Lower leg skin (tissue), 4 donors: ENCODE measurements around the gene COL21A1. TPM values are rescaled to one million over a fixed set of nuclear protein-coding genes. Genes with fewer than 3 reads are reported as not detected.

Experiments used
- DNase-seq, 2 donors: peaks; one replicate each; pipeline ENCODE4 v3.0.0-alpha.2; 2019; ENCODE audit warnings: low spot score in 2 of 2
- H3K4me3 ChIP-seq: fragments of 200-600 bp; sonication (generic); 2 replicates; pipeline ENCODE4 v1.5.1; 2017; ENCODE audit warnings: mild to moderate bottlenecking, low read depth; ENCODE audit not compliant: poor library complexity, severe bottlenecking
- POLR2A ChIP-seq, 2 donors: fragments of 450-650 bp; IDR thresholded peaks; one replicate each; pipeline ENCODE4 v1.6.1; 2016 to 2017; ENCODE audit warnings: antibody characterized with exemption in 2 of 2, mild to moderate bottlenecking in 1 of 2, moderate library complexity in 1 of 2
- WGBS, 2 donors: methylation state at CpG; one replicate each; pipeline ENCODE4 v1.1.5; 2018; 5-methylcytosine and 5-hydroxymethylcytosine counted together
- intact Hi-C: fragments of 100-400 bp; cut with DNase I; formaldehyde crosslinking; loops from one replicate; pipeline ENCODE4 v1.15.0; 2023; ENCODE audit warnings: low total_unique reads
- total RNA-seq, 4 donors: library from RNA; depleted of rRNA; stranded (reverse); fragments of >200 nt; gene quantifications; one replicate each; pipeline ENCODE4 v1.1.0, GENCODE V29; 2016
- TF ChIP-seq, protein P1 (sequence below), 3 donors: fragments of 450-650 bp; IDR thresholded peaks; one replicate each; pipeline ENCODE4 v1.5.1; 2016; ENCODE audit warnings: antibody characterized with exemption in 3 of 3, mild to moderate bottlenecking in 3 of 3, moderate library complexity in 2 of 3

Gene COL21A1
- total RNA-seq, 4 donors from 2014 or later: 1.9 to 8.3 (median 5.4) TPM

DNA sequence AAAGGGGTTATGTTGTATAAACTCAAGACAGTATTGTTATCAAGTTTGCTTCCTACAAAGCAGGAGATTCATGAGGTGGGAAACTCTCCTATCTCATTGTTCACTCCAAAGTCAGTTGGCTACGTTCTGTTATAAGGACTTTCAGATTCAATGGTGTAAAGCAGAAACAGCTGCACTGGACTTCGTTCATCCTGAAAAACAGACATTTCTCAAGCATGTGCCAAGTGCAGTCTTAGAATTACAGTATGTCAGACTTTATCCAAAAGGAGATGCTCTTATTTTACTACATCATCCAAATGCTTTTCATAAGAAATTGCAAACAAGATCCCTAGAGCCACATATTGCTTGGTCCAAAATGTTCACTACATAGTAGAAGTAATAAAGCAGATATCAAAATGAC lies 14.9 kb downstream of the COL21A1 start:
- no peak overlapping the region for H3K4me3 ChIP-seq
- no peak for DNase-seq
- no peak for TF ChIP-seq POLR2A (IDR thresholded peaks at IDR 0.05)
- TF ChIP-seq, protein P1, sequence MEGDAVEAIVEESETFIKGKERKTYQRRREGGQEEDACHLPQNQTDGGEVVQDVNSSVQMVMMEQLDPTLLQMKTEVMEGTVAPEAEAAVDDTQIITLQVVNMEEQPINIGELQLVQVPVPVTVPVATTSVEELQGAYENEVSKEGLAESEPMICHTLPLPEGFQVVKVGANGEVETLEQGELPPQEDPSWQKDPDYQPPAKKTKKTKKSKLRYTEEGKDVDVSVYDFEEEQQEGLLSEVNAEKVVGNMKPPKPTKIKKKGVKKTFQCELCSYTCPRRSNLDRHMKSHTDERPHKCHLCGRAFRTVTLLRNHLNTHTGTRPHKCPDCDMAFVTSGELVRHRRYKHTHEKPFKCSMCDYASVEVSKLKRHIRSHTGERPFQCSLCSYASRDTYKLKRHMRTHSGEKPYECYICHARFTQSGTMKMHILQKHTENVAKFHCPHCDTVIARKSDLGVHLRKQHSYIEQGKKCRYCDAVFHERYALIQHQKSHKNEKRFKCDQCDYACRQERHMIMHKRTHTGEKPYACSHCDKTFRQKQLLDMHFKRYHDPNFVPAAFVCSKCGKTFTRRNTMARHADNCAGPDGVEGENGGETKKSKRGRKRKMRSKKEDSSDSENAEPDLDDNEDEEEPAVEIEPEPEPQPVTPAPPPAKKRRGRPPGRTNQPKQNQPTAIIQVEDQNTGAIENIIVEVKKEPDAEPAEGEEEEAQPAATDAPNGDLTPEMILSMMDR (IDR thresholded peaks at IDR 0.05): no peak
- intact Hi-C loops: no loop called here
- 48 to 49% methylated on average over 2 of the region's 2 CpGs for WGBS, 2 donors

GRCh38 chr6:56231827-56232226 lies 15.6 kb downstream of the COL21A1 start:
- no peak overlapping the region for H3K4me3 ChIP-seq
- intact Hi-C loops: no loop called here
- DNase-seq: no peak
- TF ChIP-seq POLR2A (IDR thresholded peaks at IDR 0.05): no peak
- TF ChIP-seq, protein P1 (IDR thresholded peaks at IDR 0.05): no peak

- TF ChIP-seq, protein P1 (IDR thresholded peaks at IDR 0.05): no peak
- no peak for TF ChIP-seq POLR2A (IDR thresholded peaks at IDR 0.05)
- WGBS, 2 donors: 57 to 58% methylated on average over 4 of the region's 4 CpGs
- intact Hi-C loops: no loop called here
- no peak for DNase-seq
- no peak overlapping the region for H3K4me3 ChIP-seq
Observed at GRCh38 chr6:56230976-56231566, 16.3 kb downstream of the COL21A1 start.

DNA sequence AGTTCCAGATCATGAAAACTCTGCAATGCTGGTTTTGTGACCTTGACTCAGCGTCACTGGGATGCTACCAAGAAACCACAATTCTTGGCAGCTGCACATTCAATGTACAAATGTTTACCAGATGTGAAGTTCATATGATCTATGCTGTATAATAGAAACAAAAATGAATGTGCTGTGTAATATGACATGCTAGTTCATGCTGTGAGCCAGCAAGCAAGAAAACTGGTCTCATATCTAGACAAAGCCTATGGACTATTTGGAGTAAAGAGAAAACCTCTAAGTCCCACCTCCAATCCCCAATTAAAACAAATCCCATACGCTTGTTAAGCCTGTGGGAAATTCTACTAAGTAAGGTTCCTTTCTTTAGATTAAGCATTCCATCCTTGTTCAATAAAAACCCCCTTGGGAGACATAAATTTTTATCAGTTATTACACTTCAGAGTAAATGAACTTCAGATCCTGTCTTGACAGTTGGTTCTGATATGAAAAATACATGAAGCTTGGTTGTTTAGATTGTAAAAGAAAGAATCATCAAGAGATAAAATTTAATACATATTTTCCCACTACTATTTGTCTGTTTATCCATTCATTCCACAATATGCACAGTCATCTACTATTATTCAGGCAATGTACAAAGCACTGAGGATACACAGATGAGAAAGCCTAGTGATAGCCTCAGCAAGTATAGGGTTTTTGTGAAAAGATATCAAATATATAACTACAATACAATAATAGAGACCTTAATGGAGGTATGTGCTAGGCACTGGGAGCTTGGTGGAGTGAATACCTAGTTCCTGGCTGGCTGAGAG lies 20.1 kb downstream of the COL21A1 start:
- no peak overlapping the region for H3K4me3 ChIP-seq
- WGBS, 2 donors: 8 to 50% methylated on average over 2 of the region's 2 CpGs
- intact Hi-C loops: no loop called here
- no peak for TF ChIP-seq POLR2A (IDR thresholded peaks at IDR 0.05)
- TF ChIP-seq, protein P1 (IDR thresholded peaks at IDR 0.05): no peak
- DNase-seq: no peak

DNA sequence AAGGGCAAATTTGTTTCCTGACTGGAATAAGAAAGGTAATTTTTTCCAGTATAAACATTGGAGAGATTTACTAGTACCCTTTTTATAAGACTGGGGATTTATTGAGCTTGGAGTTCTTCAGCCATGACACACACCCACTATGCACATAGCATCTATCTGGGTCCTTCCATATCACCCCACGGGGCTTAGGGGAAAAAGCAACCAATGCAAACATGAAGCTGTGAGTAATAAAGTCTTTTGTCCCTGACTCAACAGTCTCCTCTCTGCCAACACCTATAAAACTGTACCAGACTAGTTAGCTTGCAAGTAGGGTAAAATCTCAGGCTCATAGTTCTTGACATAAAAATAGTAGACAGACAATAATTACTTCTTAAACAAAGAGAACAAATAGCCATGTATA lies 23.4 kb downstream of the COL21A1 start:
- no peak for DNase-seq
- TF ChIP-seq, protein P1 (IDR thresholded peaks at IDR 0.05): no peak
- no peak for TF ChIP-seq POLR2A (IDR thresholded peaks at IDR 0.05)
- intact Hi-C loops: no loop called here
- H3K4me3 ChIP-seq: no peak overlapping the region
- 13 to 17% methylated on average over 1 of the region's 1 CpG for WGBS, 2 donors
